ENCODE measurements around the gene RNF217. TPM values are rescaled to one million over a fixed set of nuclear protein-coding genes. Genes with fewer than 3 reads are reported as not detected.

The RNF217 gene
- total and polyA plus RNA-seq, 4 donors = 5.0 to 79.5 (median 33.4) TPM

DNA sequence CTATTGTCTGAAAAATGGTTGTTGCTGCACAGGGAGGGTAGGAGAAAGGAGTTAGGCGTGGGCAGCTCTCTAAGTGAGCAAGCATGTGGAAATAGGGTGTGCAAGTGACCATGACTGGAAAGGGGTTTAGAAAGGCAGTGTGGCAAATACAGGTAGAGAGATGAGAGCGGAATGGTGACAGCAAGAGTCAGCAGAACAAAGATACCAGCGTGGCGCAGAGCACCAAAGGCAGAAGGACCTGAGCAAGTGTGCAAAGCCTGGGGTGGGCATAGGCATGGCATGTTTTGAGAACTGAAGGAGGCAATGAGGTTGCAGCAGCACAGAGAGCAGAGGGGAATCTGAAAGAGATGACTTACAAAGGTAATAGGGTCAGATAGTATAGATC lies 17.0 kb downstream of the RNF217 start:
- intact Hi-C loops (cut with DNase I) = no loop called here
- H3K27ac ChIP-seq (ENCODE audit: low read depth in 1 of 2, low read length in 2 of 2) = no peak overlapping the region
- DNase-seq = no peak
- H3K27me3 ChIP-seq (ENCODE audit: control insufficient read depth in 1 of 2, insufficient read depth in 2 of 2, low read length in 1 of 2) = no peaks in the 10 kb centered on the region
- H3K36me3 ChIP-seq (ENCODE audit: control insufficient read depth in 1 of 2, insufficient read depth in 2 of 2, low read length in 1 of 2) = peaks cover 0 to 2% of the 10 kb centered on the region in 2 donors
- no peak overlapping the region for H3K4me3 ChIP-seq (ENCODE audit: low read length in 2 of 2)
- H3K9me3 ChIP-seq (ENCODE audit: control insufficient read depth, low read length) = no peaks in the 10 kb centered on the region
- no peak for ATAC-seq (ENCODE audit: low FRiP score)
- peaks cover 2 to 3% of the 10 kb centered on the region in 2 donors for H3K4me1 ChIP-seq (ENCODE audit: control insufficient read depth in 1 of 2, insufficient read depth in 2 of 2, low read length in 2 of 2)
- 98 to 100% methylated on average over 4 of the region's 4 CpGs for WGBS, 2 donors

DNA sequence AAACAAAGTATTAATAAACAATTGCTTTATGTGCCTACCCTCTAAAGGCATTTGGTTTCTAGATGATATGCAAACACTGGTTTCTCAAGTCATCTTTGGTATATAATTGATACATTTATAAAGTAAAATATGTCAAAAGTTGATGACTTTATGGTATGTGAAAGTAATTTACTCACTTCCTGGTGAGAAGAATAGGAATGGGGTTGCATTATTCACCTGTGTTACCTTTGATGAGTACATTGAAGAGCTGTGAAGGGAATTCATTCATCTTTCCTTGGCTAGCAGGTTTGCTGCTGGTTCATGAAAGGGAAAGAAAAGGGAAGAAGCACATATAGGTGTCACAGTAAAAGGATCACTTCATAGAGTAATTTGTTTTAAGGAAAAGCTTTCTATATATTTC lies 20.4 kb downstream of the RNF217 start:
- Histone ChIP-seq H3K4me1 (ENCODE audit: control insufficient read depth in 1 of 2, insufficient read depth in 2 of 2, low read length in 2 of 2) (peaks cover 2 to 8% of the 10 kb centered on the region in 2 donors), H3K27ac (ENCODE audit: low read depth in 1 of 2, low read length in 2 of 2) (no peak overlapping the region), H3K4me3 (ENCODE audit: low read length in 2 of 2) (no peak overlapping the region), H3K27me3 (ENCODE audit: control insufficient read depth in 1 of 2, insufficient read depth in 2 of 2, low read length in 1 of 2) (no peaks in the 10 kb centered on the region), H3K36me3 (ENCODE audit: control insufficient read depth in 1 of 2, insufficient read depth in 2 of 2, low read length in 1 of 2) (peaks cover 0 to 2% of the 10 kb centered on the region in 2 donors), H3K9me3 (ENCODE audit: control insufficient read depth, low read length) (no peaks in the 10 kb centered on the region)
- intact Hi-C loops (cut with DNase I) = no loop called here
- ATAC-seq (ENCODE audit: low FRiP score) = no peak
- no peak for DNase-seq

DNA sequence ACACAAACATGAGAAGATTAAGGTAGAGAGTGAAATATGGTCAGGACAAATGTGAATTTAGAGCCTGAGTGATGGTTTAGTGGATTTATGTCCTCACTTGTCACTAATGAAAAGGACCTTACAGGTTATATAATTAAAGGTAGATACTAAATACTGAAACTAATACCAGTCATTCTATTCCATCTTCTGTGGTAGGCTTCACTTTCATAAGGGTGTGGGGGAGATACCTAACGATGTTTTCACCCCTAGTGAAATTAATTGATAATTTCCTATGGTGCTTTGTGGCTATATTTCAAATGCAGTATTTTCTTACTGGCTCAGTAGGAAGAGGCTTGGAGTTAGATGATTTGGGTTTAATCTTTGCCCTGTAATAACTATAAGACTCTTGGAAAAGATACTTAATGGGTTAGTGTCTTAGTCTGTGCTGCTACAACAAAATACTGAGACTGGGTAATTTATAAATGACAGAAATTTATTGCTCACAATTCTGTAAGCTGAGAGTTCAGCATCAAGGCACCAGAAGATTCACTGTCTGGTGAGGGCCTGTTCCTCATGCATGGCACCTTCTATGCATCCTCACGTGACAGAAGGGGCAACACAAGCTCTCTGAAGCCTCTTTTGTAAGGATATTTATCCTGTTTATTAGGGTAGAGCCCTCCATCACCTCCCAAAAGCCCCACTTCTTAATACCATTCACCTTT lies 21.3 kb downstream of the RNF217 start:
- Histone ChIP-seq H3K27ac (ENCODE audit: low read depth in 1 of 2, low read length in 2 of 2) (no peak overlapping the region), H3K36me3 (ENCODE audit: control insufficient read depth in 1 of 2, insufficient read depth in 2 of 2, low read length in 1 of 2) (peaks cover 0 to 1% of the 10 kb centered on the region in 2 donors), H3K9me3 (ENCODE audit: control insufficient read depth, low read length) (no peaks in the 10 kb centered on the region), H3K4me1 (ENCODE audit: control insufficient read depth in 1 of 2, insufficient read depth in 2 of 2, low read length in 2 of 2) (peaks cover 2 to 8% of the 10 kb centered on the region in 2 donors), H3K27me3 (ENCODE audit: control insufficient read depth in 1 of 2, insufficient read depth in 2 of 2, low read length in 1 of 2) (no peaks in the 10 kb centered on the region), H3K4me3 (ENCODE audit: low read length in 2 of 2) (no peak overlapping the region)
- intact Hi-C loops (cut with DNase I) = no loop called here
- ATAC-seq (ENCODE audit: low FRiP score) (no peak), DNase-seq (no peak)
- WGBS, 2 donors = 87 to 92% methylated on average over 2 of the region's 2 CpGs

DNA sequence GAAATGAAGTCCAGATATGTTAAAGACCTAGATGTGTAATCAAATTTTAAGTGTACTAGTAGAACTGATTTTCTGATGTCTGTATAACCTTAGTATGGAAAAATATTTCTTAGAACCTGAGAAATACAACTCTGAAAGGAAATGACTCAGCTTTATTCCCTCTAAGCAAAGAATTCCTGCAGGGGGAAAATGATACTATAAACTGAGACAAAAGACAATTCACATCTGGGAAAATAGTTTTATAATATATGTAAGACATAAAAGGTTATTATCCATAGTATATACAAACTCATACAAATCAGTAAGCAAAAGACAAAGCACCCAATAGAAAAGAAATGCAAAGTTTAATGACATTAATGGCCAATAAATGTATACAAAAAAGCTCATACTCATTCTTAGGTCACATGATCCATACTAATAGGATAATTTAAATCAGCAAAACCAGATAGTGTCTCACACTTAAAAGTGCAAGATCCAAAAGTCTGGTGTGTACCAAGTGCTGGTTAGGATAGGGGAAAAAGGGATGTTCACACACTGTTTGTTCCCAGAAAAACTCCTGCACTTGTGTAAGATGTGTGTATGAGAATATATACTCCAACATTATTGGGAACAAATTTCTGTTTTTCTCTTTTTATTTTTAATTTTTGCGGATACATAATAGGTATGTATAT lies 22.6 kb downstream of the RNF217 start:
- 90 to 98% methylated on average over 1 of the region's 1 CpG for WGBS, 2 donors
- DNase-seq (no peak), ATAC-seq (ENCODE audit: low FRiP score) (no peak)
- intact Hi-C loops (cut with DNase I) = no loop called here
- Histone ChIP-seq H3K36me3 (ENCODE audit: control insufficient read depth in 1 of 2, insufficient read depth in 2 of 2, low read length in 1 of 2) (no peaks in the 10 kb centered on the region), H3K27ac (ENCODE audit: low read depth in 1 of 2, low read length in 2 of 2) (no peak overlapping the region), H3K9me3 (ENCODE audit: control insufficient read depth, low read length) (no peaks in the 10 kb centered on the region), H3K4me3 (ENCODE audit: low read length in 2 of 2) (no peak overlapping the region), H3K27me3 (ENCODE audit: control insufficient read depth in 1 of 2, insufficient read depth in 2 of 2, low read length in 1 of 2) (no peaks in the 10 kb centered on the region), H3K4me1 (ENCODE audit: control insufficient read depth in 1 of 2, insufficient read depth in 2 of 2, low read length in 2 of 2) (peaks cover under 1 to 6% of the 10 kb centered on the region in 2 donors)

DNA sequence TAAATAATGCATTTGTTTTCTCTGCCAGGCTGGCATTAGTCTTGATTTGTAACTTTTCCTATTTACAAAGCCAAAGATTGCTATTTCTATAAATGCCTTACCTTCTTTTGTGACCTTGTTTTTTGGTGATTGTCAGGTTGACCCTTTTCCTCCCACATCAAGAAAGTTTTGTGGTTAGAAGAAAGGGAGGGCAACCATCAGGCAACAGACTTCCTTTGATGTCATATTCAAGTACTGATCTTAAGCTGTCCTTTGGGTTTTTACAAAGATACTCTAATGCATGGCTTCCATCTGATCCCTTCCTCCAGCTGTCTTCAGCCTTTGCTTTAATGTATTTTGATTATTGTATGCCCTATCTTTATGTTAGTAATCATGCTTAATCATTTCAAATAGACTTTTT lies 23.9 kb downstream of the RNF217 start:
- no peak for ATAC-seq (ENCODE audit: low FRiP score)
- Histone ChIP-seq H3K27ac (ENCODE audit: low read depth in 1 of 2, low read length in 2 of 2) (no peak overlapping the region), H3K4me3 (ENCODE audit: low read length in 2 of 2) (no peak overlapping the region), H3K36me3 (ENCODE audit: control insufficient read depth in 1 of 2, insufficient read depth in 2 of 2, low read length in 1 of 2) (peaks cover 0 to 5% of the 10 kb centered on the region in 2 donors), H3K27me3 (ENCODE audit: control insufficient read depth in 1 of 2, insufficient read depth in 2 of 2, low read length in 1 of 2) (no peaks in the 10 kb centered on the region), H3K9me3 (ENCODE audit: control insufficient read depth, low read length) (no peaks in the 10 kb centered on the region), H3K4me1 (ENCODE audit: control insufficient read depth in 1 of 2, insufficient read depth in 2 of 2, low read length in 2 of 2) (peaks cover 0 to 5% of the 10 kb centered on the region in 2 donors)
- no peak for DNase-seq
- intact Hi-C loops (cut with DNase I) = no loop called here

DNA sequence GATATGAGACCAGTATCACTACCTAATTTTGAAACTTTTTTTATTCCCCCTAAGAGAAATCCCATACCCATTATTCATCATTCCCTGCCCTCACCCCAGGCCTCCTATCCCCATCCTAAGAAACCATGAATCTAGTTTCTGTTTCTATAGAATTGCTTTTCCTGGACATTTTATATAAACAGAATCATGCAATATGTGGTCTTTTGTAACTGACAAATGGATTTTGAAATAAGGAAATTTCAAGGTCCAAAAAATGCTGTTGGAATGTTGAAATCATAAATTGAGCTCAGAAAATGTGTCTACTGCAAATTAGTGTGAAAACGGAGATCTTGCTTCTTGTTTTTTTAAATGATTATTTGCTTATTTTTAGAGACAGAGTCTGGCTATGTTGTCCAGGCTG lies 25.1 kb downstream of the RNF217 start:
- WGBS, 2 donors = 36 to 43% methylated on average over 1 of the region's 1 CpG
- intact Hi-C loops (cut with DNase I) = no loop called here
- Histone ChIP-seq H3K4me1 (ENCODE audit: control insufficient read depth in 1 of 2, insufficient read depth in 2 of 2, low read length in 2 of 2) (peaks cover 0 to 5% of the 10 kb centered on the region in 2 donors), H3K27me3 (ENCODE audit: control insufficient read depth in 1 of 2, insufficient read depth in 2 of 2, low read length in 1 of 2) (no peaks in the 10 kb centered on the region), H3K36me3 (ENCODE audit: control insufficient read depth in 1 of 2, insufficient read depth in 2 of 2, low read length in 1 of 2) (peaks cover 0 to 5% of the 10 kb centered on the region in 2 donors), H3K4me3 (ENCODE audit: low read length in 2 of 2) (no peak overlapping the region), H3K27ac (ENCODE audit: low read depth in 1 of 2, low read length in 2 of 2) (no peak overlapping the region), H3K9me3 (ENCODE audit: control insufficient read depth, low read length) (no peaks in the 10 kb centered on the region)
- ATAC-seq (ENCODE audit: low FRiP score) = no peak
- no peak for DNase-seq

DNA sequence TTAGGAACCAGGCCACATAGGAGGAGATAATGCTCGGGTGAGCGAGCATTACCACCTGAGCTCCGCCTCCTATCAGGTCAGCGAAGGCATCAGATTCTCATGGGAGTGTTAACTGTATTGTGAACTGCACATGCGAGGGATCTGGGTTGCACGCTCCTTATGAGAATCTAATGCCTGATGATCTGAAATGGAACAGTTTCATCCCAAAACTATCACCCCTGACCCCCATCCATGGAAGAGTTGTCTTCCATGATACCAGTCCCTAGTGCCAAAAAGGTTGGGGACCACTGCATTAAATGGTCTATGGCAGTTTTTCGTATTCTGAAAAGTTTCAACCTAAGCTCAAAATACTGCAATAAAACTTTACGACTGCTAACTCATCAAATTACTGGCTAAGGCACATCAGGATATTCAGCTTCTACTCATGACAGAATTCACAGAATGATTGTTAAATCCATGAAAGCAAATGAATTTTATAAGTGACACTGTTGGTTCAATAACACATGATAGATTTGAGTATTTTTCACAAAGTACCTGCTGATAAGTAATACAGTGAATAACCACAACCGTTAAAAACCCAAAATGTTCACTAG lies 25.9 kb downstream of the RNF217 start:
- Histone ChIP-seq H3K9me3 (ENCODE audit: control insufficient read depth, low read length) (no peaks in the 10 kb centered on the region), H3K4me1 (ENCODE audit: control insufficient read depth in 1 of 2, insufficient read depth in 2 of 2, low read length in 2 of 2) (peaks cover 0 to 5% of the 10 kb centered on the region in 2 donors), H3K27me3 (ENCODE audit: control insufficient read depth in 1 of 2, insufficient read depth in 2 of 2, low read length in 1 of 2) (no peaks in the 10 kb centered on the region), H3K36me3 (ENCODE audit: control insufficient read depth in 1 of 2, insufficient read depth in 2 of 2, low read length in 1 of 2) (peaks cover 0 to 5% of the 10 kb centered on the region in 2 donors), H3K27ac (ENCODE audit: low read depth in 1 of 2, low read length in 2 of 2) (no peak overlapping the region), H3K4me3 (ENCODE audit: low read length in 2 of 2) (no peak overlapping the region)
- no peak for ATAC-seq (ENCODE audit: low FRiP score)
- DNase-seq = no peak
- 89 to 97% methylated on average over 9 of the region's 9 CpGs for WGBS, 2 donors
- intact Hi-C loops (cut with DNase I) = no loop called here

DNA sequence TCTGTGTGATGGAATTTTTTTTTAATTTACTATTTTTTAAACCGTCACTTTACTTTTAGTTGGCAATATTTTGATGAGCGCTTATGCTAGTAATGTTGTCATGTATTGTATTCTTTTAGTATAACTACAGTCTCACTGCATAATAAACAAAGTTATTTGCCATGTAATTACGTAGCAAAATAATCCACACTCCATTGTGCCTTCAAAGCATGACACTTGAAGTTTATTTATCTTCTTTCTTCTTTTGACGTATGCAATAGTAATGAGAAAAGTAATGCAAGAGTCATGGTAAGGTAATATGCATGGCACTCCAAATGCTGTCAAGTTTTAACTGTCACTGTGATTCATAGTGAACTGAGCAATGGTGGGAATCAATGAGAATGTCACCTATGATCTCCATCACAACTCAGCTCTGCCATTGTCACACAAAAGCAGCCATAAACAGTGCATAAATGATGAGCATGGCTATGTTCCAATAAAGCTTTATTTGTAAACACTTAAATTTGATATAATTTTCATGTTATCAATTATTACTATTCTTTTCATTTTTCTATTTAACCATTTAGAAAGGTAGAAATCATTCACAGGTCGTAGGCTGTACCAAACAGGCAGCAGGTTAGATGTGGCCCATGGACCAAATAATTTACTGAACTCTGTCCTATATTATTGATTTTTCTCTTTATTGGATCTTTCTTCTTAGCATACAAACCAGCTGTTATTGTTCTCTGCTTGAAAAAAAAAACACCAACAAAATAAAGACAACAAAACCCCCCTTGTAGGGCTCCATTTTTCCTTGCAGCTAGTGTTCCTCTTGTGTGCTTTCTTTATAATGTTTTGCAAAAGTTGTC lies 27.1 kb downstream of the RNF217 start:
- H3K36me3 ChIP-seq (ENCODE audit: control insufficient read depth in 1 of 2, insufficient read depth in 2 of 2, low read length in 1 of 2) = peaks cover 0 to 5% of the 10 kb centered on the region in 2 donors
- H3K4me3 ChIP-seq (ENCODE audit: low read length in 2 of 2) = no peak overlapping the region
- H3K4me1 ChIP-seq (ENCODE audit: control insufficient read depth in 1 of 2, insufficient read depth in 2 of 2, low read length in 2 of 2) = peaks cover 0 to 10% of the 10 kb centered on the region in 2 donors
- no peaks in the 10 kb centered on the region for H3K27me3 ChIP-seq (ENCODE audit: control insufficient read depth in 1 of 2, insufficient read depth in 2 of 2, low read length in 1 of 2)
- DNase-seq (no peak), ATAC-seq (ENCODE audit: low FRiP score) (no peak)
- 83 to 99% methylated on average over 5 of the region's 5 CpGs for WGBS, 2 donors
- H3K9me3 ChIP-seq (ENCODE audit: control insufficient read depth, low read length) = no peaks in the 10 kb centered on the region
- H3K27ac ChIP-seq (ENCODE audit: low read depth in 1 of 2, low read length in 2 of 2) = no peak overlapping the region
- intact Hi-C loops (cut with DNase I) = no loop called here
